Kidney (tissue), 14 donors: ENCODE measurements around the gene CDK5RAP2. TPM values are rescaled to one million over a fixed set of nuclear protein-coding genes. Genes with fewer than 3 reads are reported as not detected.
A peak's percentile ranks its signal among the peaks of the same experiment; 100 is the strongest.
"Not testable (repeated sequence)": the region's sequence is repeated elsewhere in the genome, so short reads cannot be mapped to it uniquely, and the experiment has no call there.

Experiments
- DNase-seq, 5 donors: peaks; one replicate each; pipeline ENCODE4 v3.0.0-alpha.2; 2013 to 2020
- FAIRE-seq: peaks from 2 replicates; lab custom pipeline; 2012; peaks lifted over from hg19 to GRCh38; lab: Jason Lieb, UNC
- H3K27ac ChIP-seq, 2 donors: one replicate each; pipeline ENCODE4 v1.7.0; 2013; ENCODE audit warnings: low read depth in 2 of 2, low read length in 2 of 2, inconsistent platforms in 1 of 2
- H3K27me3 ChIP-seq: one replicate; pipeline ENCODE4 v1.7.1; 2013; ENCODE audit warnings: low read length, inconsistent platforms; ENCODE audit not compliant: control insufficient read depth, insufficient read depth
- H3K36me3 ChIP-seq, 3 donors: one replicate each; pipeline versions ENCODE4 v1.7.0 to v1.7.1; 2013; ENCODE audit warnings: low read length in 3 of 3, control low read depth in 1 of 3, inconsistent platforms in 1 of 3; ENCODE audit not compliant: insufficient read depth in 3 of 3, control insufficient read depth in 2 of 3
- H3K4me1 ChIP-seq, 3 donors: one replicate each; pipeline versions ENCODE4 v1.7.0 to v1.7.1; 2013; ENCODE audit warnings: low read length in 3 of 3, inconsistent platforms in 1 of 3, low read depth in 1 of 3; ENCODE audit not compliant: control insufficient read depth in 2 of 3, insufficient read depth in 2 of 3
- H3K4me3 ChIP-seq, 3 donors: one replicate each; pipeline versions ENCODE4 v1.7.0 to v1.8.1; 2013; ENCODE audit warnings: low read length in 3 of 3, control low read depth in 1 of 3, inconsistent platforms in 1 of 3
- H3K9ac ChIP-seq, 3 donors: one replicate each; pipeline versions ENCODE4 v1.7.0 to v1.7.1; 2013; ENCODE audit warnings: low read length in 3 of 3, control low read depth in 1 of 3, inconsistent platforms in 1 of 3
- H3K9me3 ChIP-seq, 3 donors: one replicate each; pipeline versions ENCODE4 v1.7.0 to v1.7.1; 2013; ENCODE audit warnings: low read length in 3 of 3, control low read depth in 1 of 3, inconsistent platforms in 1 of 3; ENCODE audit not compliant: control insufficient read depth in 2 of 3, insufficient read depth in 1 of 3
- CTCF ChIP-seq: IDR thresholded peaks from 3 replicates; pipeline ENCODE4 v1.5.1; 2012; ENCODE audit warnings: mild to moderate bottlenecking, moderate library complexity, borderline replicate concordance; ENCODE audit not compliant: insufficient read depth; ENCODE audit errors: extremely low read depth
- intact Hi-C: fragments of 100-400 bp; cut with DNase I; formaldehyde crosslinking; loops from one replicate; pipeline ENCODE4 v1.11.1; 2022
- polyA plus RNA-seq: library from polyadenylated mRNA; stranded (reverse); fragments of 350-450 nt; fragmentation: Illumina TruSeq; extraction: RNeasy Lipid Tissue Mini Kit (QIAGEN cat#74804); gene quantifications from one replicate; pipeline ENCODE4 v1.2.3, GENCODE V29; 2014; ENCODE audit warnings: low read depth, low replicate concordance; ENCODE audit not compliant: insufficient read depth
- total RNA-seq: library from RNA; stranded (reverse); fragmentation: NEBNext Ultra II Directional; extraction: Animal tissue kit (Norgen Biotek cat#: 25700); gene quantifications from one replicate; pipeline ENCODE4 v1.2.1, GENCODE V29; 2021
- donor health status: control.
- donor health status: control.
- donor health status: control.
- donor health status: control.
- donor health status: control.
- donor health status: DM: yes; HTN: yes; CAD: no.
- donor health status: Normal renal cell carcinoma (clear cell type).

CDK5RAP2 gene
- total and polyA plus RNA-seq, 2 donors from 2014 or later: 20.9 to 35.3 TPM

DNA sequence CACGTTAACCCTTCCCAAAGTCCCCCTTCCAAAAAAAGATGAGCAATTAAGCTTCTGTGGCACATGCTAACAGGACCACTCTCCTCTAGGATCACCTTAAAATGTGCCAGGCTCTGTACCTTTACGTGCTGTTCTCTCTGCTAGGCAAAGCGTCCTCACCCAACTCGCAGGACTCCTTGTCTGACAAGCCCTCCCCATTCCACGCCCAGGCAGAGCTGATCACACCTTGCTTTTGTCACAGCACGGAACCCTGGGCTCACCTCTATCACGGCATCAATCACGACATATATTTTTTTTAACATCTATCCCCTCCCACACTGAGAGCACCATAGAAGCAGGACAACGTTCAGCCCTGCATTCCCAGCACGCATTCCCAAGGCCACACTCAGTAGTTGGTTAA is 47.1 kb downstream of the CDK5RAP2 start:
- Histone ChIP-seq H3K27ac (no peak overlapping the region), H3K4me3 (no peak overlapping the region), H3K36me3 (peaks cover 7 to 28% (median 24%) of the 10 kb centered on the region in 3 donors), H3K9ac (no peak overlapping the region), H3K9me3 (no peaks in the 10 kb centered on the region), H3K4me1 (no peaks in the 10 kb centered on the region), H3K27me3 (no peaks in the 10 kb centered on the region)
- no peak for TF ChIP-seq CTCF
- intact Hi-C loops: no loop called here
- DNase-seq: no peak
- FAIRE-seq: no peak

DNA sequence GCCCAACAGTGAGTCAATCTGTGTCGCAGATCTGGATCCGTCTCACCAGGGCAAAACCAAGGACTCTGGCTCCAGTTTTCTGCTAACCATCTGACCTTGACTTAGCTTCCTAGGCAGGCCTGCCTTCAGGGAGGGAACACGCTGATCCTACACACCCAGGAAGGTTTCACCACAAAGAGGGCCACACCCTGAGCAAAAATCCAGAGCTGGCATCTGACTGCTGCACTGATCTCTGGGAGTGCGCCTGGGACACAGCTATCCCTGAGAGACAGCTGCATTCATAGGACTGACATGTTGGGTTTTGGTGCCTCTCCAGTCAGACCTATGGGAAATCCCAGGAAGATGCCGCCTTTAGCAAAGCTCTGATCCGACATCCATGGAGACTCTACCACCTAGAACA is 47.5 kb downstream of the CDK5RAP2 start:
- Histone ChIP-seq H3K9ac (no peak overlapping the region), H3K4me3 (no peak overlapping the region), H3K9me3 (no peaks in the 10 kb centered on the region), H3K27me3 (no peaks in the 10 kb centered on the region), H3K36me3 (peaks cover 7 to 28% (median 25%) of the 10 kb centered on the region in 3 donors), H3K27ac (no peak overlapping the region), H3K4me1 (no peaks in the 10 kb centered on the region)
- FAIRE-seq (no peak), DNase-seq (no peak)
- intact Hi-C loops: no loop called here
- no peak for TF ChIP-seq CTCF

GRCh38 chr9:120531683-120532300 is 48.2 kb downstream of the CDK5RAP2 start:
- peak; percentile 13 for TF ChIP-seq CTCF
- no peak overlapping the region for H3K9ac ChIP-seq
- no peak overlapping the region for H3K4me3 ChIP-seq
- intact Hi-C loops: no loop called here
- peak in 2 of 5 donors; percentile 12 to 17 for DNase-seq
- peaks cover 10 to 33% (median 30%) of the 10 kb centered on the region in 3 donors for H3K36me3 ChIP-seq
- no peaks in the 10 kb centered on the region for H3K4me1 ChIP-seq
- FAIRE-seq: no peak
- H3K27ac ChIP-seq: no peak overlapping the region
- no peaks in the 10 kb centered on the region for H3K9me3 ChIP-seq
- H3K27me3 ChIP-seq: no peaks in the 10 kb centered on the region

DNA sequence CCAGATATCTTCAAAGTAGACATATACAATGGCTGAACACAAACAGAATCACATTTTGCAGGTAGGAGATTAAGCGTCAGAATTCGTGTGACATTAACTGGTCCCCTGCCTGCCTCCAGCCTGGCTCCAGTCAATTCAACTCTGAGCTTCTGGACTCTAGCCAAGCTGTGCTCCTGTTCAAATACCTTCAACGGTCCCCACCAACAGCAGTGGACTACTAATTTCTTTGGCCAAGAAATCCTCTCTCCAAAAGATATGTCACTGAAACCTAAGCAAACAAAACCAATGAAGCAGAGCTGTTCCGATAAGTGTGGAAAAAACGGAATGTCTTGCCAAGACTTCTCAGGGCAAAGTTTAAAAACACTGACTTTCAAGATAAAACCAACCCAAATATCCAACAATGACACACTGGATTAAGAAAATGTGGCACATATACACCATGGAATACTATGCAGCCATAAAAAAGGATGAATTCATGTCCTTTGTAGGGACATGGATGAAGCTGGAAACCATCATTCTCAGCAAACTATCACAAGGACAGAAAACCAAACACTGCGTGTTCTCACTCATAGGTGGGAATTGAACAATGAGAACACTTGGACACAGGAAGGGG is 49.6 kb downstream of the CDK5RAP2 start:
- H3K27me3 ChIP-seq, H3K4me1 ChIP-seq, FAIRE-seq, H3K4me3 ChIP-seq, H3K27ac ChIP-seq, H3K9me3 ChIP-seq, intact Hi-C loops, H3K9ac ChIP-seq, DNase-seq: not testable (repeated sequence)
- H3K36me3 ChIP-seq: peaks cover 11 to 34% (median 34%) of the 10 kb centered on the region in 3 donors
